Central memory CD8-positive, alpha-beta T cell (primary cell): ENCODE measurements around the gene IL11.

Experiments
- ATAC-seq: fragments of 150-1000 bp; cut with Tn5 transposase; replicated peaks from 2 replicates; pipeline ENCODE4 v1.10.0; 2022; ENCODE audit warnings: mild to moderate bottlenecking, moderate FRiP score, moderate number of reproducible peaks; ENCODE audit not compliant: poor library complexity, severe bottlenecking; ENCODE audit errors: extremely low read depth
- DNase-seq, 2 donors: peaks; one replicate each; pipeline ENCODE4 v3.0.0; 2021; ENCODE audit warnings: low spot score in 2 of 2
- H3K27ac Mint-ChIP-seq: one replicate; pipeline ENCODE4 v1.8.0; 2022; ENCODE audit warnings: low read depth, mild to moderate bottlenecking, moderate library complexity, mixed read lengths
- H3K27me3 Mint-ChIP-seq: one replicate; pipeline ENCODE4 v1.8.0; 2022; ENCODE audit warnings: mixed read lengths
- H3K36me3 Mint-ChIP-seq: one replicate; pipeline ENCODE4 v1.8.0; 2022; ENCODE audit warnings: mild to moderate bottlenecking, moderate library complexity, mixed read lengths; ENCODE audit not compliant: insufficient read depth
- H3K4me1 Mint-ChIP-seq: one replicate; pipeline ENCODE4 v1.8.0; 2022; ENCODE audit warnings: mixed read lengths
- H3K4me3 Mint-ChIP-seq: one replicate; pipeline ENCODE4 v1.8.0; 2022; ENCODE audit warnings: mild to moderate bottlenecking, moderate library complexity, mixed read lengths
- H3K9me3 Mint-ChIP-seq: one replicate; pipeline ENCODE4 v1.8.0; 2022; ENCODE audit warnings: mixed read lengths

Gene IL11

GRCh38 chr19:55347442-55348009 lies 22.7 kb downstream of the IL11 start:
- H3K27me3 Mint-ChIP-seq = peaks cover 25% of the 10 kb centered on the region
- no peak for DNase-seq
- H3K4me3 Mint-ChIP-seq = no peak overlapping the region
- H3K9me3 Mint-ChIP-seq = no peaks in the 10 kb centered on the region
- H3K36me3 Mint-ChIP-seq = peaks cover 5% of the 10 kb centered on the region
- ATAC-seq = no peak
- H3K4me1 Mint-ChIP-seq = peaks cover 20% of the 10 kb centered on the region
- H3K27ac Mint-ChIP-seq = peak overlapping the region; percentile 82

GRCh38 chr19:55346725-55347441 lies 23.4 kb downstream of the IL11 start:
- H3K9me3 Mint-ChIP-seq = no peaks in the 10 kb centered on the region
- no peak overlapping the region for H3K4me3 Mint-ChIP-seq
- ATAC-seq = no peak

GRCh38 chr19:55345818-55346724 lies 24.2 kb downstream of the IL11 start:
- Mint-ChIP-seq H3K27me3 (peaks cover 10% of the 10 kb centered on the region), H3K9me3 (no peaks in the 10 kb centered on the region), H3K36me3 (peaks cover 4% of the 10 kb centered on the region), H3K4me3 (no peak overlapping the region), H3K4me1 (peaks cover 15% of the 10 kb centered on the region), H3K27ac (no peak overlapping the region)
- no peak for ATAC-seq
- no peak for DNase-seq

More at GRCh38 chr19:55346725-55347441, 23.4 kb downstream of the IL11 start:
- Mint-ChIP-seq H3K27me3 (peaks cover 18% of the 10 kb centered on the region), H3K36me3 (peaks cover 5% of the 10 kb centered on the region), H3K27ac (no peak overlapping the region), H3K4me1 (peaks cover 14% of the 10 kb centered on the region)
- no peak for DNase-seq

GRCh38 chr19:55345101-55345817 lies 25.0 kb downstream of the IL11 start:
- H3K4me1 Mint-ChIP-seq = peaks cover 23% of the 10 kb centered on the region
- H3K9me3 Mint-ChIP-seq = no peaks in the 10 kb centered on the region
- H3K27ac Mint-ChIP-seq = peak overlapping the region; percentile 38
- H3K36me3 Mint-ChIP-seq = peaks cover 7% of the 10 kb centered on the region
- no peak overlapping the region for H3K4me3 Mint-ChIP-seq
- ATAC-seq (no peak), DNase-seq (no peak)
- peaks cover 2% of the 10 kb centered on the region for H3K27me3 Mint-ChIP-seq

GRCh38 chr19:55344444-55344843 lies 25.8 kb downstream of the IL11 start:
- no peak for ATAC-seq
- Mint-ChIP-seq H3K27me3 (no peaks in the 10 kb centered on the region), H3K36me3 (peaks cover 14% of the 10 kb centered on the region), H3K9me3 (no peaks in the 10 kb centered on the region), H3K27ac (no peak overlapping the region), H3K4me3 (no peak overlapping the region), H3K4me1 (peaks cover 31% of the 10 kb centered on the region)
- DNase-seq = no peak

- no peak for ATAC-seq
Measured at GRCh38 chr19:55341595-55342531, 28.4 kb downstream of the IL11 start.

GRCh38 chr19:55341171-55341588 lies 29.1 kb downstream of the IL11 start:
- peak overlapping the region; percentile 99 for H3K27ac Mint-ChIP-seq
- peaks cover 42% of the 10 kb centered on the region for H3K4me1 Mint-ChIP-seq
- peak overlapping the region; percentile 78 for H3K4me3 Mint-ChIP-seq
- H3K36me3 Mint-ChIP-seq = peaks cover 37% of the 10 kb centered on the region
- H3K9me3 Mint-ChIP-seq = no peaks in the 10 kb centered on the region
- ATAC-seq (no peak), DNase-seq (no peak)
- H3K27me3 Mint-ChIP-seq = peaks cover 12% of the 10 kb centered on the region

More at GRCh38 chr19:55341595-55342531, 28.4 kb downstream of the IL11 start:
- Mint-ChIP-seq H3K9me3 (no peaks in the 10 kb centered on the region), H3K27ac (peak overlapping the region; percentile 99), H3K27me3 (peaks cover 5% of the 10 kb centered on the region), H3K4me1 (peaks cover 42% of the 10 kb centered on the region), H3K36me3 (peaks cover 36% of the 10 kb centered on the region), H3K4me3 (peak overlapping the region; percentile 78)
- no peak for DNase-seq

GRCh38 chr19:55340784-55341147 lies 29.5 kb downstream of the IL11 start:
- peak overlapping the region; percentile 78 for H3K4me3 Mint-ChIP-seq
- H3K27me3 Mint-ChIP-seq = peaks cover 16% of the 10 kb centered on the region
- no peak for ATAC-seq
- peaks cover 42% of the 10 kb centered on the region for H3K4me1 Mint-ChIP-seq
- no peaks in the 10 kb centered on the region for H3K9me3 Mint-ChIP-seq
- DNase-seq = no peak
- peak overlapping the region; percentile 99 for H3K27ac Mint-ChIP-seq
- peaks cover 37% of the 10 kb centered on the region for H3K36me3 Mint-ChIP-seq

GRCh38 chr19:55339889-55340783 lies 30.1 kb downstream of the IL11 start:
- peak overlapping the region; percentile 78 for H3K4me3 Mint-ChIP-seq
- peak in 1 of 2 donors; percentile 35 for DNase-seq
- H3K4me1 Mint-ChIP-seq = peaks cover 37% of the 10 kb centered on the region
- peaks cover 35% of the 10 kb centered on the region for H3K36me3 Mint-ChIP-seq
- H3K27me3 Mint-ChIP-seq = peaks cover 22% of the 10 kb centered on the region
- no peaks in the 10 kb centered on the region for H3K9me3 Mint-ChIP-seq
- H3K27ac Mint-ChIP-seq = peak overlapping the region; percentile 99
- ATAC-seq = no peak

- Mint-ChIP-seq H3K27me3 (peaks cover 31% of the 10 kb centered on the region), H3K9me3 (no peaks in the 10 kb centered on the region), H3K4me3 (peak within 1 kb of the TSS; percentile 78), H3K36me3 (peaks cover 33% of the 10 kb centered on the region), H3K27ac (peak within 1 kb of the TSS; percentile 99), H3K4me1 (peaks cover 33% of the 10 kb centered on the region)
- DNase-seq = peak; percentile 99 to 100
- peak; percentile 77 for ATAC-seq
Measured at GRCh38 chr19:55339105-55339888, 31.0 kb downstream of the IL11 start, which contains the start of gene KMT5C. Gene KMT5C, plus strand, starts transcription at chr19:55339876. Its CDS starts 2,061 bp downstream, at chr19:55341937.
